Caco-2 (cell line): ENCODE data around the gene MAPRE2. TPM values are rescaled to one million over a fixed set of nuclear protein-coding genes. Genes with fewer than 3 reads are reported as not detected.

ENCODE experiments used
- BruUV-seq: library from RNA; stranded (reverse); fragments of 400-500 nt; replicated peaks from 2 replicates; lab custom pipeline; 2021; lab: Mats Ljungman, UMichigan
- CTCF ChIA-PET: fragments of 300-600 bp; sonication (Branson Sonifier 250); formaldehyde crosslinking; loops from one replicate; lab custom pipeline; 2022; ENCODE audit warnings: antibody characterized with exemption; lab: Charles Lee
- POLR2A ChIA-PET: fragments of 300-600 bp; sonication (Branson Sonifier 250); formaldehyde crosslinking; loops from one replicate; lab custom pipeline; 2022; ENCODE audit warnings: antibody characterized with exemption; lab: Charles Lee
- DNase-seq, 2 experiments: peaks; one replicate each; pipeline versions ENCODE4 v3.0.0 to v3.0.0-alpha.2; 2020 to 2022
- H3K27me3 ChIP-seq: replicated peaks from 2 replicates; pipeline ENCODE4 v1.6.0; 2011; ENCODE audit warnings: low read length; ENCODE audit not compliant: control insufficient read depth, insufficient read depth
- H3K36me3 ChIP-seq: 2 replicates; pipeline ENCODE4 v1.5.1; 2011; ENCODE audit warnings: low read length; ENCODE audit not compliant: control insufficient read depth, insufficient read depth
- H3K4me1 ChIP-seq: fragments of 250-450 bp; sonication (Bioruptor Pico); 2 replicates; pipeline ENCODE4 v1.5.1; 2020; ENCODE audit warnings: mild to moderate bottlenecking
- H3K4me3 ChIP-seq: 2 replicates; pipeline ENCODE4 v1.5.1; 2011; ENCODE audit warnings: low read depth, mild to moderate bottlenecking, control low read depth, low read length
- H3K9me3 ChIP-seq: fragments of 250-450 bp; sonication (Bioruptor Pico); 2 replicates; pipeline ENCODE4 v1.5.1; 2020; ENCODE audit warnings: mild to moderate bottlenecking, moderate library complexity
- H3K27ac Mint-ChIP-seq: one replicate; pipeline ENCODE4 v1.8.0; 2022; ENCODE audit warnings: mixed read lengths; ENCODE audit not compliant: unreplicated experiment
- H3K27me3 Mint-ChIP-seq: one replicate; pipeline ENCODE4 v1.8.0; 2022; ENCODE audit warnings: mixed read lengths; ENCODE audit not compliant: insufficient read depth, unreplicated experiment
- H3K36me3 Mint-ChIP-seq: one replicate; pipeline ENCODE4 v1.8.0; 2022; ENCODE audit warnings: mild to moderate bottlenecking, mixed read lengths; ENCODE audit not compliant: insufficient read depth, unreplicated experiment
- H3K4me1 Mint-ChIP-seq: one replicate; pipeline ENCODE4 v1.8.0; 2022; ENCODE audit warnings: low read depth, mixed read lengths; ENCODE audit not compliant: unreplicated experiment
- H3K4me3 Mint-ChIP-seq: one replicate; pipeline ENCODE4 v1.8.0; 2022; ENCODE audit warnings: mild to moderate bottlenecking, moderate library complexity, mixed read lengths; ENCODE audit not compliant: unreplicated experiment
- H3K9me3 Mint-ChIP-seq: one replicate; pipeline ENCODE4 v1.8.0; 2022; ENCODE audit warnings: mixed read lengths; ENCODE audit not compliant: unreplicated experiment
- CTCF ChIP-seq, 2 experiments: fragments of 200-600 bp in 1 of 2; IDR thresholded peaks; 1 replicate in 1 of 2; 2 replicates in 1 of 2; pipeline versions ENCODE4 v1.5.1 to v1.8.0; 2011 to 2022; ENCODE audit warnings: antibody characterized with exemption in 1 of 2, control low read depth in 1 of 2, inconsistent platforms in 1 of 2, low read depth in 1 of 2, low read length in 1 of 2, mild to moderate bottlenecking in 1 of 2, moderate library complexity in 1 of 2; ENCODE audit not compliant: insufficient read depth in 1 of 2, severe bottlenecking in 1 of 2, unreplicated experiment in 1 of 2
- intact Hi-C: fragments of 100-400 bp; cut with micrococcal nuclease; formaldehyde crosslinking; loops from one replicate; pipeline ENCODE4 v1.10.0; 2022; ENCODE audit not compliant: unreplicated experiment
- total RNA-seq: library from RNA; stranded (reverse); gene quantifications from 2 replicates; pipeline ENCODE4 v1.2.3, GENCODE V29; 2022

MAPRE2 gene
- total RNA-seq, 1 experiment from 2014 or later = 9.3 TPM

DNA sequence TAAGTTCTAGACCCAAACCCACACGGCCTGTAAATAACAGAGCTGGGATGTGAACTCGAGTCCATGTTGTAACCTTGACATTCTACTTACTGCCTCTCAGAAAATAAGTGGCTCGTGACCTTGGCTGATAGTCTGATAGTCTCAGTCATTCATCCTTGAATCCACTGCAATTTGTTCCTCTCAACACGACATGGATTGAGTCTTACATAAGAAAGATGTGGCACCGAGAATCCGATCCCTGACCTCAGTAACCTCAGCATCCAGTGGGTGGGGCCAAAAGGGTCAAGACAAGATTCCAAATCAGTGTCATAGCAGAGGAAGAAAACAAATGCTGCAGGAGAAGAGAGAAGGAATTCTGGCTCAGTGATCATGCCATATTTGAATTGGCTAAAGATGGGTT, 97.6 kb downstream of the MAPRE2 start:
- CTCF ChIA-PET = no interaction called here
- H3K4me1 ChIP-seq = no peaks in the 10 kb centered on the region
- Mint-ChIP-seq H3K4me1 (peaks cover 6% of the 10 kb centered on the region), H3K27me3 (no peaks in the 10 kb centered on the region), H3K9me3 (no peaks in the 10 kb centered on the region), H3K36me3 (no peaks in the 10 kb centered on the region), H3K4me3 (no peak overlapping the region), H3K27ac (no peak overlapping the region)
- POLR2A ChIA-PET = no interaction called here
- no peak for DNase-seq
- TF ChIP-seq CTCF (IDR thresholded peaks at IDR 0.05; ENCODE audit: insufficient read depth in 1 of 2, low read depth in 1 of 2, low read length in 1 of 2, severe bottlenecking in 1 of 2, unreplicated experiment in 1 of 2) = no peak
- intact Hi-C loops = no loop called here
- BruUV-seq = no TSS peak
- H3K4me3 ChIP-seq = no peak overlapping the region
- no peaks in the 10 kb centered on the region for H3K36me3 ChIP-seq
- no peaks in the 10 kb centered on the region for H3K27me3 ChIP-seq
- no peaks in the 10 kb centered on the region for H3K9me3 ChIP-seq

- BruUV-seq = no TSS peak
- Mint-ChIP-seq H3K36me3 (no peaks in the 10 kb centered on the region), H3K9me3 (no peaks in the 10 kb centered on the region), H3K4me3 (no peak overlapping the region), H3K4me1 (peaks cover 6% of the 10 kb centered on the region), H3K27ac (no peak overlapping the region), H3K27me3 (no peaks in the 10 kb centered on the region)
- ChIA-PET POLR2A (no interaction called here), CTCF (no interaction called here)
- DNase-seq = no peak
- no peaks in the 10 kb centered on the region for H3K4me1 ChIP-seq
- no peaks in the 10 kb centered on the region for H3K27me3 ChIP-seq
- no peaks in the 10 kb centered on the region for H3K9me3 ChIP-seq
- no peak overlapping the region for H3K4me3 ChIP-seq
- no peak for TF ChIP-seq CTCF (IDR thresholded peaks at IDR 0.05; ENCODE audit: insufficient read depth in 1 of 2, low read depth in 1 of 2, low read length in 1 of 2, severe bottlenecking in 1 of 2, unreplicated experiment in 1 of 2)
- intact Hi-C loops = no loop called here
- H3K36me3 ChIP-seq = no peaks in the 10 kb centered on the region
Observed at GRCh38 chr18:35139517-35139916, 98.3 kb downstream of the MAPRE2 start.

DNA sequence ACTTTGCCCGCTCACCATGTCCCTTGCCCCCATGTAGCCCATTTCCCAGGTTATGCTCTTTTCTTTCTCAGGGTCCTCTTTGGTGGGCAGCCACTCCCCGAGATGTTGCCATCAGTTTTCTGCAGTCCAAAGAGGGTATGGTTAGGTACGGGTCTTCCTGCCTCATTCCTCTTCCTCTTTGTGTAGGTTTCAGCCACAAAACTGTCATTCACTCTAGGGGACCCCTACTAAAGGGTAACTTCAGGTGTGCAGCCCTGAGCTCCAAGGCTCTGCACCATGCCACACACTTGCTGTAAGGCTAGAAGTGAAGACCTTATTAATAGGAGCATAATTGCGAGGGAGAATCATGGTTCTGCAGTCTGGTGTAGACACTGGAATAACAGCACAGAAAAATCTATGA, 99.9 kb downstream of the MAPRE2 start:
- Histone ChIP-seq H3K36me3 (no peaks in the 10 kb centered on the region), H3K27me3 (no peaks in the 10 kb centered on the region), H3K4me3 (no peak overlapping the region), H3K9me3 (no peaks in the 10 kb centered on the region), H3K4me1 (no peaks in the 10 kb centered on the region)
- no peaks in the 10 kb centered on the region for H3K27me3 Mint-ChIP-seq
- ChIA-PET POLR2A (no interaction called here), CTCF (no interaction called here)
- no peaks in the 10 kb centered on the region for H3K36me3 Mint-ChIP-seq
- BruUV-seq = no TSS peak
- H3K4me1 Mint-ChIP-seq = peaks cover 6% of the 10 kb centered on the region
- intact Hi-C loops = loop anchor here (5.0 to 10.0 kb wide), 2 partner anchors 196 to 274 kb away; no protein-coding TSS in a partner anchor
- H3K27ac Mint-ChIP-seq = no peak overlapping the region
- TF ChIP-seq CTCF (IDR thresholded peaks at IDR 0.05; ENCODE audit: insufficient read depth in 1 of 2, low read depth in 1 of 2, low read length in 1 of 2, severe bottlenecking in 1 of 2, unreplicated experiment in 1 of 2) = no peak
- no peak overlapping the region for H3K4me3 Mint-ChIP-seq
- no peaks in the 10 kb centered on the region for H3K9me3 Mint-ChIP-seq
- DNase-seq = no peak
